IgD-negative memory B cell (primary cell): ENCODE data around the gene TSR3. TPM values are rescaled to one million over a fixed set of nuclear protein-coding genes. Genes with fewer than 3 reads are reported as not detected.

ENCODE experiments used
- H3K27ac Mint-ChIP-seq, 3 donors: one replicate each; pipeline ENCODE4 v1.8.0; 2020 to 2022; ENCODE audit warnings: mild to moderate bottlenecking in 3 of 3, mixed read lengths in 3 of 3, moderate library complexity in 1 of 3
- H3K27me3 Mint-ChIP-seq: one replicate; pipeline ENCODE4 v1.8.0; 2021; ENCODE audit warnings: mixed read lengths
- H3K36me3 Mint-ChIP-seq: one replicate; pipeline ENCODE4 v1.8.0; 2020; ENCODE audit warnings: mild to moderate bottlenecking, mixed read lengths
- H3K4me1 Mint-ChIP-seq, 3 donors: one replicate each; pipeline ENCODE4 v1.8.0; 2020 to 2022; ENCODE audit warnings: mixed read lengths in 3 of 3, mild to moderate bottlenecking in 1 of 3
- H3K4me3 Mint-ChIP-seq, 4 donors: one replicate each; pipeline ENCODE4 v1.8.0; 2020 to 2022; ENCODE audit warnings: mild to moderate bottlenecking in 4 of 4, mixed read lengths in 4 of 4, moderate library complexity in 3 of 4
- H3K9me3 Mint-ChIP-seq, 3 donors: one replicate each; pipeline ENCODE4 v1.8.0; 2020 to 2021; ENCODE audit warnings: mixed read lengths in 3 of 3, mild to moderate bottlenecking in 1 of 3
- polyA plus RNA-seq: library from polyadenylated mRNA; unstranded; fragments of 300-500 nt; fragmentation: Illumina TruSeq; gene quantifications from one replicate; pipeline ENCODE4 v1.2.3, GENCODE V29; 2021

The TSR3 gene
- polyA plus RNA-seq, 1 donor from 2014 or later = 116 TPM

GRCh38 chr16:1309888-1310831 lies 41.5 kb downstream of the TSR3 start:
- no peaks in the 10 kb centered on the region for H3K36me3 Mint-ChIP-seq
- no peaks in the 10 kb centered on the region for H3K27me3 Mint-ChIP-seq
- peaks cover 16 to 22% (median 20%) of the 10 kb centered on the region in 3 donors for H3K4me1 Mint-ChIP-seq
- no peaks in the 10 kb centered on the region for H3K9me3 Mint-ChIP-seq
- H3K4me3 Mint-ChIP-seq = peak overlapping the region; percentile 93 to 100 (median 96)
- H3K27ac Mint-ChIP-seq = peak overlapping the region; percentile 91 to 97 (median 93)

GRCh38 chr16:1308977-1309885 lies 42.4 kb downstream of the TSR3 start, which contains the start of gene UBE2I:
Gene UBE2I (plus strand): TSS chr16:1309636. CDS start chr16:1314031, 4,395 bp downstream.
- Mint-ChIP-seq H3K9me3 (no peaks in the 10 kb centered on the region), H3K4me1 (peaks cover 20 to 27% (median 23%) of the 10 kb centered on the region in 3 donors), H3K4me3 (peak within 1 kb of the TSS; percentile 93 to 100 (median 96)), H3K27ac (peak within 1 kb of the TSS; percentile 100), H3K36me3 (no peaks in the 10 kb centered on the region), H3K27me3 (no peaks in the 10 kb centered on the region)

GRCh38 chr16:1308036-1308976 lies 43.4 kb downstream of the TSR3 start:
- H3K4me1 Mint-ChIP-seq = peaks cover 26 to 30% (median 30%) of the 10 kb centered on the region in 3 donors
- no peaks in the 10 kb centered on the region for H3K27me3 Mint-ChIP-seq
- H3K36me3 Mint-ChIP-seq = no peaks in the 10 kb centered on the region
- peak overlapping the region; percentile 87 to 96 (median 93) for H3K4me3 Mint-ChIP-seq
- no peaks in the 10 kb centered on the region for H3K9me3 Mint-ChIP-seq
- peak overlapping the region; percentile 100 for H3K27ac Mint-ChIP-seq

- Mint-ChIP-seq H3K9me3 (no peaks in the 10 kb centered on the region), H3K27me3 (no peaks in the 10 kb centered on the region), H3K36me3 (no peaks in the 10 kb centered on the region), H3K27ac (peak overlapping the region; percentile 87 to 97 (median 92)), H3K4me3 (peak overlapping the region; percentile 50 to 91 (median 87)), H3K4me1 (peaks cover 19 to 36% (median 30%) of the 10 kb centered on the region in 3 donors)
These were observed 45.3 kb downstream of the TSR3 start for GRCh38 chr16:1306334-1306733.

- H3K4me1 Mint-ChIP-seq = peaks cover 15 to 31% (median 25%) of the 10 kb centered on the region in 3 donors
- H3K36me3 Mint-ChIP-seq = no peaks in the 10 kb centered on the region
- H3K9me3 Mint-ChIP-seq = no peaks in the 10 kb centered on the region
- peak overlapping the region; percentile 21 to 91 (median 87) for H3K4me3 Mint-ChIP-seq
- no peaks in the 10 kb centered on the region for H3K27me3 Mint-ChIP-seq
- peak overlapping the region; percentile 91 to 97 (median 92) for H3K27ac Mint-ChIP-seq
These were observed 45.9 kb downstream of the TSR3 start for GRCh38 chr16:1305823-1306222.

GRCh38 chr16:1301562-1301961 lies 50.1 kb downstream of the TSR3 start:
- Mint-ChIP-seq H3K27me3 (no peaks in the 10 kb centered on the region), H3K4me3 (peak overlapping the region in 2 of 4 donors; percentile 51 to 70), H3K9me3 (no peaks in the 10 kb centered on the region), H3K27ac (peak overlapping the region in 2 of 3 donors; percentile 53 to 97), H3K36me3 (no peaks in the 10 kb centered on the region), H3K4me1 (peaks cover 10 to 28% (median 28%) of the 10 kb centered on the region in 3 donors)

- peak overlapping the region in 1 of 3 donors; percentile 97 for H3K27ac Mint-ChIP-seq
- peaks cover 10 to 26% (median 22%) of the 10 kb centered on the region in 3 donors for H3K4me1 Mint-ChIP-seq
- peak overlapping the region in 2 of 4 donors; percentile 8 to 70 for H3K4me3 Mint-ChIP-seq
- H3K27me3 Mint-ChIP-seq = no peaks in the 10 kb centered on the region
- no peaks in the 10 kb centered on the region for H3K9me3 Mint-ChIP-seq
- no peaks in the 10 kb centered on the region for H3K36me3 Mint-ChIP-seq
These were observed 50.8 kb downstream of the TSR3 start for GRCh38 chr16:1300664-1301476.

GRCh38 chr16:1299868-1300203 lies 51.8 kb downstream of the TSR3 start:
- H3K4me3 Mint-ChIP-seq = peak overlapping the region in 1 of 4 donors; percentile 5
- H3K27ac Mint-ChIP-seq = no peak overlapping the region
- no peaks in the 10 kb centered on the region for H3K36me3 Mint-ChIP-seq

More at GRCh38 chr16:1299868-1300203, 51.8 kb downstream of the TSR3 start:
- H3K4me1 Mint-ChIP-seq = peaks cover 10 to 27% (median 24%) of the 10 kb centered on the region in 3 donors
- peaks cover 4% of the 10 kb centered on the region for H3K27me3 Mint-ChIP-seq
- H3K9me3 Mint-ChIP-seq = no peaks in the 10 kb centered on the region

Other genes starting within 250 kb of the TSR3 start
- not detected for gene CACNA1H, start 198.8 kb downstream of the TSR3 start, polyA plus RNA-seq
- gene TPSG1, start 126.6 kb downstream of the TSR3 start, polyA plus RNA-seq = not detected
- not detected for gene TPSB2, start 121.7 kb downstream of the TSR3 start, polyA plus RNA-seq
- not detected for gene TPSAB1, start 111.2 kb downstream of the TSR3 start, polyA plus RNA-seq
- not detected for gene TPSD1, start 95.8 kb downstream of the TSR3 start, polyA plus RNA-seq
- 165 TPM for gene UBE2I, start 42.2 kb downstream of the TSR3 start, polyA plus RNA-seq
- gene BAIAP3, start 18.2 kb downstream of the TSR3 start, polyA plus RNA-seq = 26.0 TPM
- gene GNPTG, start 53 bp upstream of the TSR3 start, polyA plus RNA-seq = 55.9 TPM
- gene UNKL, start 62.8 kb upstream of the TSR3 start, polyA plus RNA-seq = 9.2 TPM
- 37.0 TPM for gene UQCC4, start 68.9 kb upstream of the TSR3 start, polyA plus RNA-seq
- gene PERCC1, start 79.2 kb upstream of the TSR3 start, polyA plus RNA-seq = not detected
- gene CCDC154, start 92.7 kb upstream of the TSR3 start, polyA plus RNA-seq = 1.5 TPM
- 102 TPM for gene CLCN7, start 123.2 kb upstream of the TSR3 start, polyA plus RNA-seq
- not detected for gene PTX4, start 137.1 kb upstream of the TSR3 start, polyA plus RNA-seq
- 37.4 TPM for gene TELO2, start 141.5 kb upstream of the TSR3 start, polyA plus RNA-seq
- 2.9 TPM for gene TMEM204, start 181.8 kb upstream of the TSR3 start, polyA plus RNA-seq